ENCODE results near the gene XRCC3.

- TF ChIP-seq ZNF384 (IDR thresholded peaks at IDR 0.05), result no peak
- TF ChIP-seq FOXM1 (IDR thresholded peaks at IDR 0.05; ENCODE audit: borderline replicate concordance), result no peak
These were observed 63.7 kb downstream of the XRCC3 start for GRCh38 chr14:103651585-103651984.
